Panc1 (cell line): ENCODE measurements around the gene BPTF. TPM values are rescaled to one million over a fixed set of nuclear protein-coding genes. Genes with fewer than 3 reads are reported as not detected.

Source experiments
- ATAC-seq: fragments of 200-7000 bp; cut with Tn5 transposase; 2 replicates; pipeline ENCODE4 v1.9.1; 2020; ENCODE audit warnings: mild to moderate bottlenecking, moderate library complexity
- BruUV-seq: library from RNA; stranded (reverse); fragments of 400-500 nt; replicated peaks from 2 replicates; lab custom pipeline; 2021; lab: Mats Ljungman, UMichigan
- CTCF ChIA-PET: fragments of 300-600 bp; sonication (Branson Sonifier 250); formaldehyde crosslinking; loops from one replicate; lab custom pipeline; 2022; ENCODE audit warnings: antibody characterized with exemption; lab: Charles Lee
- POLR2A ChIA-PET: fragments of 300-600 bp; sonication (Branson Sonifier 250); formaldehyde crosslinking; loops from one replicate; lab custom pipeline; 2022; ENCODE audit warnings: antibody characterized with exemption; lab: Charles Lee
- DNase-seq: peaks from one replicate; pipeline ENCODE4 v3.0.0-alpha.2; 2010; ENCODE audit warnings: low read depth, low spot score
- H3K27ac ChIP-seq: 2 replicates; pipeline ENCODE4 v1.5.1; 2011; ENCODE audit warnings: mild to moderate bottlenecking, low read length, inconsistent platforms
- H3K27me3 ChIP-seq: fragments of 200-500 bp; sonication (Bioruptor generic); 2 replicates; pipeline ENCODE4 v1.6.0; 2014; ENCODE audit warnings: low read length, inconsistent platforms; ENCODE audit not compliant: control insufficient read depth, insufficient read depth
- H3K36me3 ChIP-seq: fragments of 200-500 bp; sonication (Bioruptor generic); 2 replicates; pipeline ENCODE4 v1.5.1; 2014; ENCODE audit warnings: inconsistent platforms, mild to moderate bottlenecking, low read length, moderate library complexity; ENCODE audit not compliant: control insufficient read depth, insufficient read depth
- H3K4me1 ChIP-seq: 2 replicates; pipeline ENCODE4 v1.5.1; 2011; ENCODE audit warnings: inconsistent platforms, mild to moderate bottlenecking, low read length, moderate library complexity; ENCODE audit not compliant: control insufficient read depth, insufficient read depth
- H3K4me3 ChIP-seq, 2 experiments: 2 replicates each; pipeline ENCODE4 v1.5.1; 2011 to 2012; ENCODE audit warnings: low read depth in 2 of 2, low read length in 2 of 2, mild to moderate bottlenecking in 2 of 2, inconsistent platforms in 1 of 2, moderate library complexity in 1 of 2
- H3K9me3 ChIP-seq: fragments of 200-500 bp; sonication (Bioruptor generic); 2 replicates; pipeline ENCODE4 v1.5.1; 2014; ENCODE audit warnings: low read depth, mild to moderate bottlenecking, inconsistent platforms, low read length, moderate library complexity; ENCODE audit not compliant: control insufficient read depth, insufficient read depth
- CTCF ChIP-seq: fragments of 450-650 bp; IDR thresholded peaks from 2 replicates; pipeline ENCODE4 v1.5.1; 2017; ENCODE audit warnings: mild to moderate bottlenecking
- POLR2AphosphoS5 ChIP-seq: IDR thresholded peaks from 2 replicates; pipeline ENCODE4 v1.6.1; 2012; ENCODE audit warnings: mild to moderate bottlenecking, low read depth, low read length, moderate library complexity
- REST ChIP-seq, 2 experiments: IDR thresholded peaks; 2 replicates each; pipeline ENCODE4 v1.6.1; 2011 to 2012; ENCODE audit warnings: low read depth in 2 of 2, control low read depth in 1 of 2, low read length in 1 of 2, mild to moderate bottlenecking in 1 of 2, moderate library complexity in 1 of 2; ENCODE audit not compliant: insufficient read depth in 1 of 2
- SIN3A ChIP-seq: IDR thresholded peaks from 2 replicates; pipeline ENCODE4 v1.6.1; 2012; ENCODE audit warnings: low read depth, mild to moderate bottlenecking, low read length, moderate library complexity, borderline replicate concordance; ENCODE audit not compliant: insufficient read depth
- TCF7L2 ChIP-seq: IDR thresholded peaks from 2 replicates; pipeline ENCODE4 v1.6.1; 2011; ENCODE audit warnings: mild to moderate bottlenecking, low read depth, low read length, inconsistent platforms
- in situ Hi-C: cut with HindIII; loops from 2 replicates; pipeline ENCODE4 v1.10.0; 2016; ENCODE audit warnings: low sequenced_read_pairs, low pct_unique_long_range_greater_than_20kb
- intact Hi-C: fragments of 100-400 bp; cut with micrococcal nuclease; formaldehyde crosslinking; loops from one replicate; pipeline ENCODE4 v1.10.0; 2022; ENCODE audit not compliant: unreplicated experiment
- total RNA-seq: library from RNA; stranded (reverse); gene quantifications from one replicate; pipeline ENCODE4 v1.2.1, GENCODE V29; 2021; ENCODE audit not compliant: unreplicated experiment

The BPTF gene
- total RNA-seq, 1 experiment from 2014 or later, result 51.1 TPM

- DNase-seq, result no peak
- peaks cover 10% of the 10 kb centered on the region; the same call in 1 of the 2 replicates for H3K36me3 ChIP-seq
- H3K4me3 ChIP-seq, result no peak overlapping the region
- no peak overlapping the region for H3K27ac ChIP-seq
- intact Hi-C loops, result no loop called here
- ChIA-PET CTCF (no interaction called here), POLR2A (no interaction called here)
- TF ChIP-seq REST (IDR thresholded peaks at IDR 0.05; ENCODE audit: insufficient read depth in 1 of 2, low read depth in 2 of 2, low read length in 1 of 2) (no peak), POLR2AphosphoS5 (no peak), CTCF (no peak), TCF7L2 (no peak), SIN3A (no peak)
- in situ Hi-C loops, result no loop called here
- no peak for ATAC-seq
- no peaks in the 10 kb centered on the region for H3K27me3 ChIP-seq
- BruUV-seq, result no TSS peak
- no peaks in the 10 kb centered on the region for H3K4me1 ChIP-seq
- no peaks in the 10 kb centered on the region for H3K9me3 ChIP-seq
Measured at GRCh38 chr17:67884741-67885140, 59.4 kb downstream of the BPTF start.

GRCh38 chr17:67891481-67892119 is 66.3 kb downstream of the BPTF start:
- H3K36me3 ChIP-seq, result peaks cover 12% of the 10 kb centered on the region; the same call in 1 of the 2 replicates
- DNase-seq, result no peak
- no peaks in the 10 kb centered on the region for H3K9me3 ChIP-seq
- no peaks in the 10 kb centered on the region for H3K4me1 ChIP-seq
- ATAC-seq, result no peak
- ChIA-PET POLR2A (no interaction called here), CTCF (no interaction called here)
- intact Hi-C loops, result no loop called here
- H3K27ac ChIP-seq, result no peak overlapping the region
- in situ Hi-C loops, result no loop called here
- no peaks in the 10 kb centered on the region for H3K27me3 ChIP-seq
- TF ChIP-seq POLR2AphosphoS5 (no peak), REST (IDR thresholded peaks at IDR 0.05; ENCODE audit: insufficient read depth in 1 of 2, low read depth in 2 of 2, low read length in 1 of 2) (no peak), TCF7L2 (no peak), CTCF (no peak; the same call in 1 of the 2 replicates), SIN3A (no peak)
- H3K4me3 ChIP-seq, result no peak overlapping the region
- no TSS peak for BruUV-seq
